ENCODE measurements around the gene C2orf92.

The C2orf92 gene

GRCh38 chr2:97745474-97746174 is 76.1 kb downstream of the C2orf92 start:
- no peak for DNase-seq (ENCODE audit: low read depth)

GRCh38 chr2:97747285-97747684 is 77.8 kb downstream of the C2orf92 start:
- no peak for DNase-seq (ENCODE audit: low read depth)

GRCh38 chr2:97747716-97748115 is 78.2 kb downstream of the C2orf92 start:
- peak; percentile 63 for DNase-seq (ENCODE audit: low read depth)

GRCh38 chr2:97749581-97749980 is 80.1 kb downstream of the C2orf92 start:
- no peak for DNase-seq (ENCODE audit: low read depth)

GRCh38 chr2:97750017-97750416 is 80.5 kb downstream of the C2orf92 start:
- no peak for DNase-seq (ENCODE audit: low read depth)

- DNase-seq (ENCODE audit: low read depth), result no peak
Measured at GRCh38 chr2:97751752-97752151, 82.2 kb downstream of the C2orf92 start.

Data from GM04504 (cell line).